CD4-positive, alpha-beta T cell (primary cell): Measurements from ENCODE around the gene ANKFN1. TPM values are rescaled to one million over a fixed set of nuclear protein-coding genes. Genes with fewer than 3 reads are reported as not detected.

Experiments
- ATAC-seq: fragments of 200-7000 bp; cut with Tn5 transposase; one replicate; pipeline ENCODE4 v1.10.0; 2022; ENCODE audit warnings: mild to moderate bottlenecking; ENCODE audit not compliant: poor library complexity
- CTCF ChIA-PET: fragments of 350-600 bp; sonication (Branson Sonifier 250); formaldehyde crosslinking; loops from one replicate; lab custom pipeline; 2021; ENCODE audit warnings: antibody characterized with exemption, inconsistent platforms; lab: Charles Lee
- POLR2A ChIA-PET: fragments of 350-600 bp; sonication (Branson Sonifier 250); formaldehyde crosslinking; loops from one replicate; lab custom pipeline; 2021; ENCODE audit warnings: antibody characterized with exemption, inconsistent platforms; lab: Charles Lee
- DNase-seq, 14 experiments: peaks; one replicate each; pipeline ENCODE4 v3.0.0-alpha.2; 2013 to 2020; ENCODE audit warnings: mixed read lengths in 2 of 14
- H3K27ac ChIP-seq, 2 donors: one replicate each; pipeline versions ENCODE4 v1.5.1 to v1.7.0; 2013; ENCODE audit warnings: low read length in 2 of 2, low read depth in 1 of 2, mild to moderate bottlenecking in 1 of 2
- H3K27me3 ChIP-seq, 2 experiments: 1 replicate in 1 of 2; 2 replicates in 1 of 2; pipeline versions ENCODE4 v1.6.1 to v1.7.0; 2013; ENCODE audit warnings: low read length in 2 of 2, control low read depth in 1 of 2, mild to moderate bottlenecking in 1 of 2, moderate library complexity in 1 of 2; ENCODE audit not compliant: insufficient read depth in 2 of 2, control insufficient read depth in 1 of 2
- H3K36me3 ChIP-seq: one replicate; pipeline ENCODE4 v1.6.1; 2013; ENCODE audit warnings: low read length, control low read depth; ENCODE audit not compliant: insufficient read depth
- H3K4me1 ChIP-seq: one replicate; pipeline ENCODE4 v1.6.1; 2013; ENCODE audit warnings: low read length, control low read depth; ENCODE audit not compliant: insufficient read depth
- H3K4me3 ChIP-seq: one replicate; pipeline ENCODE4 v1.5.1; 2013; ENCODE audit warnings: mild to moderate bottlenecking, low read length, moderate library complexity
- H3K9me3 ChIP-seq, 2 experiments: 1 replicate in 1 of 2; 2 replicates in 1 of 2; pipeline versions ENCODE4 v1.6.1 to v1.7.0; 2013; ENCODE audit warnings: low read length in 2 of 2, mild to moderate bottlenecking in 2 of 2, control low read depth in 1 of 2, moderate library complexity in 1 of 2; ENCODE audit not compliant: control insufficient read depth in 1 of 2, insufficient read depth in 1 of 2
- H3K27ac Mint-ChIP-seq: one replicate; pipeline ENCODE4 v1.8.0; 2020; ENCODE audit warnings: mixed read lengths
- H3K27me3 Mint-ChIP-seq: one replicate; pipeline ENCODE4 v1.8.0; 2021; ENCODE audit warnings: mixed read lengths
- H3K36me3 Mint-ChIP-seq: one replicate; pipeline ENCODE4 v1.8.0; 2021; ENCODE audit warnings: low read depth, mixed read lengths
- H3K4me1 Mint-ChIP-seq: one replicate; pipeline ENCODE4 v1.8.0; 2021; ENCODE audit warnings: low read depth, mixed read lengths
- H3K4me3 Mint-ChIP-seq: one replicate; pipeline ENCODE4 v1.8.0; 2020; ENCODE audit warnings: mild to moderate bottlenecking, mixed read lengths
- H3K9me3 Mint-ChIP-seq: one replicate; pipeline ENCODE4 v1.8.0; 2020; ENCODE audit warnings: mixed read lengths
- CTCF ChIP-seq: fragments of 200-600 bp; IDR thresholded peaks from one replicate; pipeline ENCODE4 v1.8.0; 2022; ENCODE audit warnings: antibody characterized with exemption, mild to moderate bottlenecking
- intact Hi-C, 2 experiments: fragments of 100-400 bp; cut with DNase I in 1 of 2; cut with micrococcal nuclease in 1 of 2; formaldehyde crosslinking; loops; one replicate each; pipeline versions ENCODE4 v1.15.1 to v1.9.0; 2023 to 2025; cut with DNase I, micrococcal nuclease
- total RNA-seq, 174 experiments: library from RNA in 2 of 174; stranded (reverse) in 2 of 174; gene quantifications; one replicate each; pipeline ENCODE4 v1.2.3 and lab custom pipeline; 2021 to 2026

The ANKFN1 gene
- total RNA-seq, 2 experiments from 2014 or later, result not detected

GRCh38 chr17:56176091-56176490, 22.8 kb downstream of the ANKFN1 start:
- Histone ChIP-seq H3K27ac (no peak overlapping the region), H3K9me3 (no peaks in the 10 kb centered on the region), H3K4me3 (no peak overlapping the region), H3K4me1 (no peaks in the 10 kb centered on the region), H3K36me3 (no peaks in the 10 kb centered on the region), H3K27me3 (no peaks in the 10 kb centered on the region)
- Mint-ChIP-seq H3K36me3 (no peaks in the 10 kb centered on the region), H3K4me3 (no peak overlapping the region), H3K27ac (no peak overlapping the region), H3K27me3 (no peaks in the 10 kb centered on the region), H3K4me1 (no peaks in the 10 kb centered on the region), H3K9me3 (no peaks in the 10 kb centered on the region)
- intact Hi-C loops, result no loop called here
- ATAC-seq (no peak), DNase-seq (no peak)
- ChIA-PET POLR2A (no interaction called here), CTCF (no interaction called here)
- TF ChIP-seq CTCF, result no peak

- intact Hi-C loops, result no loop called here
- ChIA-PET CTCF (no interaction called here), POLR2A (no interaction called here)
- H3K27ac ChIP-seq, result no peak overlapping the region
- Mint-ChIP-seq H3K4me1 (no peaks in the 10 kb centered on the region), H3K27me3 (no peaks in the 10 kb centered on the region), H3K4me3 (no peak overlapping the region), H3K9me3 (no peaks in the 10 kb centered on the region), H3K36me3 (no peaks in the 10 kb centered on the region), H3K27ac (no peak overlapping the region)
- TF ChIP-seq CTCF, result no peak
- H3K4me3 ChIP-seq, result no peak overlapping the region
- no peaks in the 10 kb centered on the region for H3K36me3 ChIP-seq
- no peaks in the 10 kb centered on the region for H3K27me3 ChIP-seq
- DNase-seq, result no peak
- ATAC-seq, result no peak
- no peaks in the 10 kb centered on the region for H3K4me1 ChIP-seq
- H3K9me3 ChIP-seq, result no peaks in the 10 kb centered on the region
These were observed 24.1 kb downstream of the ANKFN1 start for GRCh38 chr17:56177361-56177760.

GRCh38 chr17:56178203-56178602, 24.9 kb downstream of the ANKFN1 start:
- no peak for ATAC-seq
- H3K27me3 Mint-ChIP-seq, result no peaks in the 10 kb centered on the region
- no peak overlapping the region for H3K4me3 Mint-ChIP-seq
- POLR2A ChIA-PET, result no interaction called here
- CTCF ChIA-PET, result no interaction called here
- H3K27ac ChIP-seq, result no peak overlapping the region
- DNase-seq, result no peak
- TF ChIP-seq CTCF, result no peak
- H3K27me3 ChIP-seq, result no peaks in the 10 kb centered on the region
- no peaks in the 10 kb centered on the region for H3K4me1 ChIP-seq
- H3K4me3 ChIP-seq, result no peak overlapping the region
- H3K4me1 Mint-ChIP-seq, result no peaks in the 10 kb centered on the region
- no peaks in the 10 kb centered on the region for H3K9me3 Mint-ChIP-seq
- no peaks in the 10 kb centered on the region for H3K36me3 ChIP-seq
- no peak overlapping the region for H3K27ac Mint-ChIP-seq
- intact Hi-C loops, result no loop called here
- H3K9me3 ChIP-seq, result no peaks in the 10 kb centered on the region
- H3K36me3 Mint-ChIP-seq, result no peaks in the 10 kb centered on the region
